22Rv1 (cell line): ENCODE results near the gene RIC3.
"Not testable (repeated sequence)": the region's sequence is repeated elsewhere in the genome, so short reads cannot be mapped to it uniquely, and the experiment has no call there.

Experiments
- CTCF ChIP-seq: fragments of 450-650 bp; IDR thresholded peaks from 2 replicates; pipeline ENCODE4 v1.5.1; 2017; ENCODE audit warnings: mild to moderate bottlenecking
- ZFX ChIP-seq: fragments of 450-650 bp; IDR thresholded peaks from 2 replicates; pipeline ENCODE4 v1.6.1; 2017; ENCODE audit warnings: antibody characterized with exemption, borderline replicate concordance

- not testable (repeated sequence) for TF ChIP-seq CTCF, ZFX
Measured at GRCh38 chr11:8161627-8162304, 7.1 kb downstream of the RIC3 start.
